Measurements from ENCODE around the gene ENPP3.
"Not testable (repeated sequence)": the region's sequence is repeated elsewhere in the genome, so short reads cannot be mapped to it uniquely, and the experiment has no call there.

ENPP3 gene

GRCh38 chr6:131741688-131742393 lies 104.7 kb downstream of the ENPP3 start:
- no peak for DNase-seq

DNA sequence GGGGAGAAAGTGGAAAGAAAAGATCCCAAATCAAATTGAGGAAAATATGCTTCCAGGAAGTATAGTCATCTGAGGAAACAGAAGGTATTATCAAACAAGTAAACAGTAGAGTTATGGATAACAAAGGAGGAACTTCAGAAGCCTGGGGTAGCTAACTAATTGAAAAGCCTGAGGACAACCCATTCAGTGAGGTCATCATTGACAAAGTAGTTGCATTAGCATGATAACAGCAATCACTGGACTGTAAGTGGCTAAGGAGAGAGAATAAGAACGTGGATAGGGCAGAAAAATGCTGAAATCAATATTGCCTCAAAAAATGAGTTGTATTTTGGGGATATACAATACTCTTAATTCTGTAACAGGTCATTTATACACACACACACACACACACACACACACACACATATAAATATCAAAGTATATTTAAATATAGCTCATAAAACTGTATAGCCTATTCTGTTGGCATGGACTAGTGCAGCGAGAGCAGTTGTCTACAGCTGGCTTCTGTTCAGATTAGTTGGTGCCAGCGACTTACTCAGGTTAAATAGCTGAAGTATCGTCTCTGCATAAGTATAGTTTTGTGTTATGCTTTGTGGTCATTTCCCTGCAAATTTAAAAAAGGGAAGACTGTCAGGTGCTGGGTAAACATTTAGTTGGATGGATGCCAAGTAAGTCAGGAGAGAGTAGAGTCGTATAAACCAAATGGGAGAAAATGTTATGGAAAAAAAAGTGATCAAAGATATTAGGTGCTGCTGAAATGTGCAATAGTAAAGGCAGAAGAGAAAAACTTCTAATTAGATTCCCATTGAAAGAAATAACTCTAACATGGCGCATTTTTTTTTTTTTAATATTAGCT lies 107.6 kb downstream of the ENPP3 start:
- DNase-seq = no peak

- DNase-seq = no peak
Measured at GRCh38 chr6:131745476-131745875, 108.4 kb downstream of the ENPP3 start.

- no peak for DNase-seq
Measured at GRCh38 chr6:131747821-131748353, 110.8 kb downstream of the ENPP3 start.

DNA sequence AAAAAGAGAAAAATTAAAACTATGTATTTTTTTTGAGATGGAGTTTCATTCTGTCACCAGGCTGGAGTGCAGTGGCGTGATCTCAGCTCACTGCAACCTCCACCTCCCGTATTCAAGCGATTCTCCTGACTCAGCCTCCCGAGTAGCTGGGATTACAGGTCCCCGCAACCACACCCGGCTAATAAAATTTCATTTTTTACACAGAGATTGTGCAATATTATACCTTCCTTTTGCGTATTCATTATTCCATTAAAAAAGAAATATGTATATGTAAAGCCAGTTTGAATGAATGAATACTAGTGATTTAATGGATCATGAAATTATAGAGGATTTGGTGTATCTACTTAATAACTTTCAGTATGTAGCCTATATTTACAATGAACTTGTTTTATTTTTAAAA lies 111.9 kb downstream of the ENPP3 start:
- DNase-seq = no peak

DNA sequence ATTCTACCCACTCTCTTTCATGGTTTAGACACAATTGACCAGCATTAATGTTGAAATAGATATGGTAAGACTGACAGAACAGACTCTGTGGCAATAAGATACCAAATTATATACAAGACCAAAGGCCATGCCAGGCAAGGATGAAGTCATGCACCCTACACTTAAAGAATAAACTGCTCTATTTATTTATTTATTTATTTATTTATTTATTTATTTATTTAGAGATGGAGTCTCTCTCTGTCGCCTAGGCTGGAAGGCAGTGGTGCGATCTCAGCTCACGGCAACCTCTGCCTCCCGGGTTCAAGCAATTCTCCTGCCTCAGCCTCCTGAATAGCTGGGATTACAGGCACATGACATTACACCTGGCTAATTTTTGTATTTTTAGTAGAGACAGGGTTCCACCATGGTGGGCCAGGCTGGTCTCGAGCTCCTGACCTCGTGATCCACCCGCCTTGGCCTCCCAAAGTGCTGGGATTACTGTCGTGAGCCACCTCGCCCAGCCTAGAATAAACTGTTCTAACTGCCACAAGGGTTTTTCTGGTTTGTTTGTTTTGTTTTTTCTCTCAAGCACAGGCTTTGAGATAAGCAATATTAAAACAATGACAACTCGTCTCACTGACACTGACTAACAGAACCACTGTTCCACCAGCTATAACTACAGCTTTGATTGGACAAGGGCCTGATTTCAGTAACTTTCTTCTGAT lies 114.1 kb downstream of the ENPP3 start:
- not testable (repeated sequence) for DNase-seq

DNA sequence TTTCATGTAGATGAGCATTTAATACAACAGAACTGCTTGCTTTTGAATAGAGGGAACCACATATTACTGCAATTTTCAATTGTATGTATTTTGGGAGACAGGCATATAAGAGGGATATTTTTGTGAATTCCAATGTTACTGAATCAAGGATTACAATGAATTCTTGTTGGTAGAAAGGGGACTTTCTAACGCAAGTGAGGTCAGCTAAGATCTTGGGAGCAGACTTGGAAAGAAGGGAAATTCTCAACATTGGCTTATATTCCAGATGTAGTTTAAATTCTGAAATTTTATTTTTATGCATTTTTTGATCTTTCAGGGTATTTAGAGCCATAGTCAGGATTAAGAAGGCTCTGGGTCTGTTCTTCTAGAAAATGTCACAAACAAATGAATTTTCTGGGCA lies 117.0 kb downstream of the ENPP3 start:
- no peak for DNase-seq

- no peak for DNase-seq
Measured at GRCh38 chr6:131754715-131755567, 117.8 kb downstream of the ENPP3 start.

- no peak for DNase-seq
Measured at GRCh38 chr6:131755597-131755996, 118.5 kb downstream of the ENPP3 start.

DNA sequence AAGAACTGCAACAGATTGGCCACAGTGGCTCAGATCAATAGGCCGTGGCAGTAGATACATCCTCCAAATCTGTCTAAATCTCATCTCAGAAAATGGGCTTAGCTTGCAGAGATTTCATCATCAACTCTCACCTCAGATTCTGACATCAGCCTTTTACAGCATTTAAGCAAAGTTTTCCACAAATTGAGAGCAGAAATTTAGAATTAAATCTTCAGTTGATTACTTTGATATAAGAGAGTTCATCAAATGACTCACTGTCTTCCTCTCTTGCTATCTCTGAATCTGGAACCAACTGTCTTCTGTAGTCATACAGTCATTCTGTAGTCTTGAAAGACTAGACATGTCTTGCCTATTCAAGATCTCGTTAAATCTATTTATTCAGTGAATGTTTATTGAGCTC lies 118.9 kb downstream of the ENPP3 start:
- no peak for DNase-seq

GRCh38 chr6:131758920-131759319 lies 121.8 kb downstream of the ENPP3 start:
- no peak for DNase-seq

DNA sequence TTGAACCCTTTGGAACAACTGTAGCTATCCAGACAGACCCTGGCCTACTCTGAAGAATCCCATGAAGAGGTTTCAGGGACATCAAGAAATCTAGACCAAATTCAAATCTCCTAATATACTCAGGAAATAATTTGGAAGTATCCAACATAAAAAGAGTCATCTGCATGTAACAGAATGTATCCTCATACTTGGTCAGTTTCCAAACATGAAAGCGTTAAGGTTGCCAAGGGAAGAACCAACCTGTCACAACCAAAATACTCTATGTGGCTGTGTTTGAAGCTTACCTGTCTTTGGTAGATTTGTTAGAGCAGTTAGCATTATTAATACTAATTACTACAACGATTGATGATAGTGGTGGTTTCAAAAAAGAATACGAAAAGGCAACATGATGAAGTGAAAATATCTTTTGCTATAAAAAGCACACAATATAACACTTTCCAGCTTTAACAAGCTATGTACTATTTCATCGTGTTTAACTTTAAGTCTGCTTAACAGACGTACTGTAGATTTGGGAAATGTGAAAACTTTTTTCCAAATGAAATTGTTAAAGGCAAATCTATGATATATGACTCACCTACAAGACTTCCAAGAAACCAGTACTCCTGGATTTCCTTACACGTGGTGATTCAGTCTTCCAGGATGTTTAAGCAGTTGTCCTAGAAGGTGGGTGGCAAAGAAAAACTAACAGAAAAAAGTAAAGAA lies 124.1 kb downstream of the ENPP3 start:
- DNase-seq = no peak

- DNase-seq = no peak
Measured at GRCh38 chr6:131761762-131762067, 124.6 kb downstream of the ENPP3 start.

DNA sequence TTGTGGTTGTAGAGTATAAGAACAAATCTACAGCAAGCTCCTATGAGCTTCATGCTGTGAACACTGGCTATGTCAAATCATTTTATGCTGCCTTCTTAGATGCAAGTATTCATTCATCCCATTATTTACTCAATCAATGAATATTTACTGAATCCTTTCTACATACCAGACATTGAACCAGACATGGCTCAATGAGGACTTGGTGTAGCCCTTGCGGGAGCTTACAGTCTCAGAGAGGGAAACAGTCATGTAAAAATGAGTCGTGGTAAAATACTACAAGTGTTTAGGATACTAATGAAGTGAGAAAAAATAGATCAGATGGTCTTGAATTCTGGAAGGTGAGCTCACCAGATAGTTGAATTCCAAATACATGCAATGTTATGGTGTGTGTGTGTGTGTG lies 125.9 kb downstream of the ENPP3 start:
- no peak for DNase-seq

- DNase-seq = no peak
Measured at GRCh38 chr6:131763749-131764148, 126.6 kb downstream of the ENPP3 start.

- DNase-seq = no peak
Measured at GRCh38 chr6:131764350-131764749, 127.2 kb downstream of the ENPP3 start.

GRCh38 chr6:131765081-131765803 lies 128.1 kb downstream of the ENPP3 start:
- DNase-seq = no peak

GRCh38 chr6:131765804-131766135 lies 128.7 kb downstream of the ENPP3 start:
- DNase-seq = no peak

DNA sequence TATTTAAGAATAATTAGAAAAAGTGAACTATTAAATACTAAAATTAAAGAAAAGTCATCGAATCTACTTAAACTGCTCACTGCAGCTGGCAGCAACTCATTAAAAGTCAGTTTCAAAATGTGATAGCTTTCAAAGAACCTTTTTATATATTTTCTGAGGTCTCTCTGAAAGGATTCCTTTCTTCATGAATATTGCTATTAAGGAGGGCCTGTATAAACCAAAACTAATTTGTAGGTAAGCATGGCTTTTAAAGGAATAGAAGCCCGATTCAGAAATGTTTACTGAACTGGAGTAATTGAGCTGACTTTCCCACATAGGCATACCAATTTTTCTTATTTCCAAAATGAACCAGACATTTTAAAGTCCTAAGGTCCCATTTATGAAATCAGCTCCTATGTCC lies 129.5 kb downstream of the ENPP3 start:
- DNase-seq = no peak

- no peak for DNase-seq
Measured at GRCh38 chr6:131768964-131769363, 131.9 kb downstream of the ENPP3 start.

- DNase-seq = no peak
Measured at GRCh38 chr6:131769385-131770141, 132.5 kb downstream of the ENPP3 start.

Data from CD4-positive, alpha-beta T cell treated with Interleukin-1 beta for 1 hour (primary cell).